ENCODE data around the gene GRIA1.

Gene GRIA1

DNA sequence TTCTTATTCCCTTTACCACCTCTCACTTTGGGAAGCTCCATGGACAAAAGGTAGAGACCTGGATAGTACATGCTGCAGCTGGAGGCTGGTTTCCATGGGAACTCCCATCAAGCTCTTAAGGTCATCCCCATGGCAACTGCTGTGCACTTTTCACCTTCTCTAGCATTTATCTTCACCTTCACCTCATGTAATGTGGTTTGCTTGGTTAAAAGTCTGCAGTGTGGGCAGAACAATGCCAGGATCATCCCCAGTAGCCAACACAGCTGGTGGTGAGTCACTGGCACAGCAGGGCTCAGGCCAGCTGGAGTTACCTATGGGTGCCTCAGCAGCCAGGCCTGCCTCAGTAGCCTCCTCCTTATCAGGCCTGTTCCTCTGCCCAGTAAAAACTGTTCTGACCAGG, 210.5 kb downstream of the GRIA1 start:
- H3K4me3 ChIP-seq (ENCODE audit: low read depth, low read length), result no peak overlapping the region
- TF ChIP-seq, protein P1, sequence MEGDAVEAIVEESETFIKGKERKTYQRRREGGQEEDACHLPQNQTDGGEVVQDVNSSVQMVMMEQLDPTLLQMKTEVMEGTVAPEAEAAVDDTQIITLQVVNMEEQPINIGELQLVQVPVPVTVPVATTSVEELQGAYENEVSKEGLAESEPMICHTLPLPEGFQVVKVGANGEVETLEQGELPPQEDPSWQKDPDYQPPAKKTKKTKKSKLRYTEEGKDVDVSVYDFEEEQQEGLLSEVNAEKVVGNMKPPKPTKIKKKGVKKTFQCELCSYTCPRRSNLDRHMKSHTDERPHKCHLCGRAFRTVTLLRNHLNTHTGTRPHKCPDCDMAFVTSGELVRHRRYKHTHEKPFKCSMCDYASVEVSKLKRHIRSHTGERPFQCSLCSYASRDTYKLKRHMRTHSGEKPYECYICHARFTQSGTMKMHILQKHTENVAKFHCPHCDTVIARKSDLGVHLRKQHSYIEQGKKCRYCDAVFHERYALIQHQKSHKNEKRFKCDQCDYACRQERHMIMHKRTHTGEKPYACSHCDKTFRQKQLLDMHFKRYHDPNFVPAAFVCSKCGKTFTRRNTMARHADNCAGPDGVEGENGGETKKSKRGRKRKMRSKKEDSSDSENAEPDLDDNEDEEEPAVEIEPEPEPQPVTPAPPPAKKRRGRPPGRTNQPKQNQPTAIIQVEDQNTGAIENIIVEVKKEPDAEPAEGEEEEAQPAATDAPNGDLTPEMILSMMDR (IDR thresholded peaks at IDR 0.05; ENCODE audit: borderline replicate concordance, insufficient read depth, low read depth, low read length), result no peak

DNA sequence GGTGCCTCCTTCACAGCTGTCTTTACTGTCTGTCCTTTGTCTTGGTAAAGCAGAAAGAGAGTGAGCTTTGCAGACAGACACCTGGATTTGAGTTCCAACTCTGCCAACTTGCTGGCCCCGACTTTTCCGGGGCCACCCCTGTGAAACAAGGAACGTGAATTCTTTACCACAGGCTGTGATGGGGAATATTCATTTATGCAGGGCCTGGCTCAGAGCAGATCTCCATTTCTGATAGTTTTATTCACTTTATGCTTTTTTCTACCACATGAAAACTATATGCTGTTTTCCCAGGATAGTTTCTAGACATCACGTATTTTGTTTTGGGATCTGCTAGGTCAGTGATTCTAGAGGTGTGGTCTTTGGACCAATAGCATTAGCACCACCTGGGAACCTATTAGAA, 211.8 kb downstream of the GRIA1 start:
- TF ChIP-seq, protein P1 (IDR thresholded peaks at IDR 0.05; ENCODE audit: borderline replicate concordance, insufficient read depth, low read depth, low read length), result no peak
- H3K4me3 ChIP-seq (ENCODE audit: low read depth, low read length), result no peak overlapping the region

DNA sequence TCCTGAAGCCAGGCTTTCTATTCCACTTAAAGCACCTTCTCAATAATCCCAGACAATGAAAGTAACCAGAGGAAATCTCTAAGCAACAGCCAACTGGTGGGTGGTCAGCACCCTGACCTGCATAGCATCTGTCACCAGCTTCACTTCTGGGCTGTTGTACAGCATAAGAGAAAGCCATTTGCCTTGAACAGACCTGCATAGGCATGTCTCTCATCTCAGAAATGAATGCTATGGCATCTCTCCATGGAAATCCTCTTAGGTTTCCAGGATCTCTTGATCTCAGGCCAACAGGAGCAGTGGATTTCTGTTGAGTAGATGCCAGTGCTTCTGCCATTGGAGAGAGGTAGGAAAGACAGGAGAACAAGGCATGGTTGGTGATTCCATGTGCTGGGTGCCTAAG, 213.6 kb downstream of the GRIA1 start:
- no peak overlapping the region for H3K4me3 ChIP-seq (ENCODE audit: low read depth, low read length)
- TF ChIP-seq, protein P1 (IDR thresholded peaks at IDR 0.05; ENCODE audit: borderline replicate concordance, insufficient read depth, low read depth, low read length), result no peak

DNA sequence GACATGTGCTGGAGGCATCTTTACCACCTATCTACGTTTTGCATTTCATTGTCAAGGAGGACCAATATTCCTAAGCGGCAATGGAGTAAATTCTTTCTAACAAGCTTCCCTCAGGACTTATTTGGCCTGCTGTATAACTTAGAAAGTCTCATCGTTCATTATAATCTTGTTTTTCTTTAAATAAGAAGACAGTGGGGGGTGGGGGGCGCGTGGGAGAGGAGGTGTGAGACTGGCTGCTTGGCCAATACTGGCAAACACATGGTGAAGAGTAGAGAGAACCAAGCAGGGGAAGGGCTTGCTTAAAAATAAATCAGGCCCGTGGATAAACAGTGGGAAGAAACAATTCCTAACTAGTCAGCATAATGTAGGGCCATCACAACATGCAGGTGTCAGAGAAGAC, 217.2 kb downstream of the GRIA1 start:
- TF ChIP-seq, protein P1 (IDR thresholded peaks at IDR 0.05; ENCODE audit: borderline replicate concordance, insufficient read depth, low read depth, low read length), result no peak
- H3K4me3 ChIP-seq (ENCODE audit: low read depth, low read length), result no peak overlapping the region

DNA sequence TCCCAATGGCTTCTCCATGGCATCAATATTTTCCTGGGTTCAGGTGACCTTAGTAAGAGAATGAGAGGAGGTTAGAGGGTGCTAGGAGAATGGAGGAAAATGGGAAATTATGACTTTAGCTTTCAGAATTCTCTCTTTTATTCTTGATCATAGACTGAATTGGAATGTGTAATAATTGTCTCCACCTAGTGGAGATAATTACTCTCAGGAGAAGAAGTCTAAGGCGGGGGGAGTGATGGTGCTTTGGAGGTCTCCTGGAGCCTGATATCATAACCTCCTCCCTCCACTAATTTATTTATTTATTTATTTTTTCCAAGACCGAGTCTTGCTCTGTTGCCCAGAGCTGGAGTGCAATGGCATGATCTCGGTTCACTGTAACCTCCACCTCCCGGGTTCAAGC, 221.3 kb downstream of the GRIA1 start:
- H3K4me3 ChIP-seq (ENCODE audit: low read depth, low read length), result no peak overlapping the region
- TF ChIP-seq, protein P1 (IDR thresholded peaks at IDR 0.05; ENCODE audit: borderline replicate concordance, insufficient read depth, low read depth, low read length), result no peak

DNA sequence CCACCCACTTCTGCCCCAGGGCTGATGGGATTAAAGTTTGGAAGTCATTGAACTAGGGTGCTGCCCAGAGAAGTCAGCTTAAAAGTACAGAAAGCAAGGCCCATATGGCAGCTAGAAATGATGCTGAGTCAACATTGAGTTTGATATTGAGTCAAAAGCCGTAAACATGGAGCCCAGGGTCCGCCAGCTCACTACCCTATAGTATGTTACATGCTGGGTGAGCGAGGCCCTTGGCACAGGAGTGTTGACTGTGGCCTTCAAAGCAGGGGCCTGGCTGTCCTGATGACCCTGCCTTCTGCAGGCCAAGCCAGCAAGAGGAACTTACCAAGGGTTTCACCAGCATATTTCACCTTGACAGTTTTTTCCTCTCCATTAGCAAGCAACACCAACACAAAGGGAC, 222.5 kb downstream of the GRIA1 start:
- TF ChIP-seq, protein P1 (IDR thresholded peaks at IDR 0.05; ENCODE audit: borderline replicate concordance, insufficient read depth, low read depth, low read length), result no peak
- H3K4me3 ChIP-seq (ENCODE audit: low read depth, low read length), result no peak overlapping the region

DNA sequence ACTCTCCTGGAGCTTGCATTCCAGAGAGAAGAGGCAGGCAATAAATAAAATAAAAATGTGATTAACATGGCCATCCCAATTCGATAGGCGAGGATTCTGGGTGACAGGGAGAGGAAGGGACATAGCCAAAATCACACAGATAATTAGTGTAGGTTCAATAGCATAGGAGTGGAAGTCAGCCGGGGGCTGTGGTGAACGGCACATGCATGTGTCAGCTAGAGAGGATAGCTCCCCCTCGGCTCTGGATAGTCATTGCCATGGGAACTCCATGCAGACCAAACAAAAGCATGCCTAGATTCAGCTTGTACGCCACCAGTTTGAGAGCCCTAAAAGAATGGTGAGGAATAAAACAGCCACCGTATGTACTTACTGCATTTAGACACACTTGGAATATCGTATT, 223.5 kb downstream of the GRIA1 start:
- no peak overlapping the region for H3K4me3 ChIP-seq (ENCODE audit: low read depth, low read length)
- TF ChIP-seq, protein P1 (IDR thresholded peaks at IDR 0.05; ENCODE audit: borderline replicate concordance, insufficient read depth, low read depth, low read length), result no peak
